A549 (cell line): ENCODE data around the gene VPS4A. TPM values are rescaled to one million over a fixed set of nuclear protein-coding genes. Genes with fewer than 3 reads are reported as not detected.
"Not testable (repeated sequence)": the region's sequence is repeated elsewhere in the genome, so short reads cannot be mapped to it uniquely, and the experiment has no call there.

Source experiments
- ATAC-seq, 2 experiments: fragments of 200-7000 bp in 1 of 2; fragments of >200 bp in 1 of 2; cut with Nextera tagmentation in 1 of 2; cut with Tn5 transposase in 1 of 2; 3 replicates each; pipeline versions ENCODE4 v1.8.0 to v1.9.1; 2018 to 2020; ENCODE audit warnings: mild to moderate bottlenecking in 1 of 2, moderate library complexity in 1 of 2
- CTCF ChIA-PET: fragments of 300-600 bp; sonication (Branson Sonifier 250); formaldehyde crosslinking; extraction: SDS; loops from one replicate; lab custom pipeline; 2021; ENCODE audit warnings: antibody characterized with exemption, inconsistent platforms; lab: Yijun Ruan, JAX
- POLR2A ChIA-PET: fragments of 350-600 bp; formaldehyde crosslinking; extraction: SDS; loops from one replicate; lab custom pipeline; 2021; ENCODE audit warnings: antibody characterized with exemption, inconsistent platforms; lab: Yijun Ruan, JAX
- DNase-seq, 2 experiments: peaks; one replicate each; pipeline versions ENCODE4 v3.0.0 to v3.0.0-alpha.2; 2011 to 2016; ENCODE audit warnings: low read depth in 1 of 2, low spot score in 1 of 2
- FAIRE-seq: peaks from 2 replicates; lab custom pipeline; 2011; peaks lifted over from hg19 to GRCh38; lab: Jason Lieb, UNC
- H3K27ac ChIP-seq, 2 experiments: fragments of >200 bp; sonication (Bioruptor Twin); formaldehyde crosslinking; 3 replicates each; pipeline ENCODE4 v1.5.1; 2016 to 2017
- H3K4me1 ChIP-seq: fragments of >200 bp; sonication (Bioruptor Twin); formaldehyde crosslinking; 3 replicates; pipeline ENCODE4 v1.6.1; 2016
- H3K4me2 ChIP-seq: fragments of >200 bp; sonication (Bioruptor Twin); formaldehyde crosslinking; 3 replicates; pipeline ENCODE4 v1.6.1; 2016
- H3K4me3 ChIP-seq: fragments of >200 bp; sonication (Bioruptor Twin); formaldehyde crosslinking; 3 replicates; pipeline ENCODE4 v1.5.1; 2016
- H3K9me3 ChIP-seq: fragments of >200 bp; sonication (Bioruptor Twin); formaldehyde crosslinking; 3 replicates; pipeline ENCODE4 v1.6.1; 2016
- CHD2 ChIP-seq: fragments of 150-350 bp; IDR thresholded peaks from 2 replicates; pipeline ENCODE4 v1.6.1; 2014; ENCODE audit warnings: low read length; ENCODE audit not compliant: partially characterized antibody
- EHF ChIP-seq: fragments of 250-450 bp; sonication (Bioruptor Pico); IDR thresholded peaks from 2 replicates; pipeline ENCODE4 v1.5.0; 2020; ENCODE audit warnings: mild to moderate bottlenecking
- EHMT2 ChIP-seq: fragments of 200-600 bp; sonication (generic); IDR thresholded peaks from 2 replicates; pipeline ENCODE4 v1.6.1; 2016; ENCODE audit warnings: antibody characterized with exemption, low read depth, mild to moderate bottlenecking, moderate library complexity
- EP300 ChIP-seq, 2 experiments: fragments of >200 bp; sonication (Bioruptor Twin); formaldehyde crosslinking; IDR thresholded peaks; 2 replicates in 1 of 2; 3 replicates in 1 of 2; pipeline ENCODE4 v1.6.1; 2016 to 2017
- ESRRA ChIP-seq: fragments of 150-350 bp; IDR thresholded peaks from 2 replicates; pipeline ENCODE4 v1.6.1; 2014; ENCODE audit warnings: mild to moderate bottlenecking, low read length, borderline replicate concordance
- FOSB ChIP-seq: fragments of 250-450 bp; sonication (Bioruptor Pico); IDR thresholded peaks from 2 replicates; pipeline ENCODE4 v1.5.0; 2020; ENCODE audit warnings: mild to moderate bottlenecking, moderate library complexity
- GATA3 ChIP-seq: IDR thresholded peaks from 2 replicates; pipeline ENCODE4 v1.6.1; 2012; ENCODE audit warnings: borderline replicate concordance
- JUNB ChIP-seq: fragments of >200 bp; sonication (Bioruptor Twin); formaldehyde crosslinking; IDR thresholded peaks from 2 replicates; pipeline ENCODE4 v1.6.1; 2016
- KDM5A ChIP-seq: fragments of 200-600 bp; sonication (generic); IDR thresholded peaks from 2 replicates; pipeline ENCODE4 v1.6.1; 2016; ENCODE audit warnings: antibody characterized with exemption, mild to moderate bottlenecking
- MAZ ChIP-seq: fragments of 150-350 bp; IDR thresholded peaks from 2 replicates; pipeline ENCODE4 v1.6.1; 2014; ENCODE audit warnings: antibody characterized with exemption, low read depth, low read length, borderline replicate concordance
- NFE2L2 ChIP-seq: fragments of 150-350 bp; conservative IDR thresholded peaks from 2 replicates; pipeline ENCODE4 v1.6.1; 2014; ENCODE audit warnings: low read length
- NPAS2 ChIP-seq: fragments of 250-450 bp; sonication (Bioruptor Pico); IDR thresholded peaks from 2 replicates; pipeline ENCODE4 v1.8.0; 2022; ENCODE audit warnings: mild to moderate bottlenecking, moderate library complexity, borderline replicate concordance
- NR3C1 ChIP-seq: fragments of >200 bp; sonication (Bioruptor Twin); formaldehyde crosslinking; IDR thresholded peaks from 3 replicates; pipeline ENCODE4 v1.6.1; 2017
- RAD21 ChIP-seq, 2 experiments: fragments of >200 bp in 1 of 2; sonication (Bioruptor Twin) in 1 of 2; formaldehyde crosslinking in 1 of 2; IDR thresholded peaks in 1 of 2; conservative IDR thresholded peaks in 1 of 2; 2 replicates in 1 of 2; 3 replicates in 1 of 2; pipeline ENCODE4 v1.6.1; 2012 to 2018; ENCODE audit warnings: inconsistent platforms in 1 of 2
- SMC3 ChIP-seq: fragments of >200 bp; sonication (Bioruptor Twin); formaldehyde crosslinking; IDR thresholded peaks from 3 replicates; pipeline ENCODE4 v1.6.1; 2018; ENCODE audit warnings: inconsistent platforms
- TFCP2L1 ChIP-seq: fragments of 250-450 bp; sonication (Bioruptor Pico); IDR thresholded peaks from 2 replicates; pipeline ENCODE4 v1.5.0; 2021; ENCODE audit warnings: mild to moderate bottlenecking
- ZFP36 ChIP-seq: fragments of 450-650 bp; IDR thresholded peaks from 2 replicates; pipeline ENCODE4 v1.6.1; 2014; ENCODE audit warnings: borderline replicate concordance; ENCODE audit not compliant: partially characterized antibody
- ZNF302 ChIP-seq: fragments of 250-450 bp; sonication (Bioruptor Pico); IDR thresholded peaks from 2 replicates; pipeline ENCODE4 v1.9.0; 2021; ENCODE audit warnings: inconsistent platforms, mild to moderate bottlenecking, moderate library complexity
- ZSCAN20 ChIP-seq: fragments of 250-450 bp; sonication (Bioruptor Pico); IDR thresholded peaks from 2 replicates; pipeline ENCODE4 v1.8.0; 2022; ENCODE audit warnings: mild to moderate bottlenecking, moderate library complexity
- WGBS: methylation state at CpG from one replicate; pipeline ENCODE4 v1.1.6; 2017; ENCODE audit errors: missing lambda C conversion rate; 5-methylcytosine and 5-hydroxymethylcytosine counted together
- polyA plus RNA-seq, 4 experiments: library from polyadenylated mRNA; depleted of rRNA in 3 of 4; stranded (reverse); fragments of >200 nt; fragmentation: RNase III in 1 of 4; extraction: RNeasy Plus Mini Kit Qiagen cat#74134 plus additional on column Dnase treatment in 1 of 4; gene quantifications; 2 replicates in 3 of 4; 3 replicates in 1 of 4; pipeline ENCODE4 v1.2.3, GENCODE V29; 2011 to 2017
- TF ChIP-seq, protein P1 (sequence below): IDR thresholded peaks from 2 replicates; pipeline ENCODE4 v1.6.1; 2012
- TF ChIP-seq, protein P2 (sequence below): fragments of >200 bp; sonication (Bioruptor Twin); formaldehyde crosslinking; IDR thresholded peaks from 2 replicates; pipeline ENCODE4 v1.6.1; 2016
- TF ChIP-seq, protein P3 (sequence below): IDR thresholded peaks from 2 replicates; pipeline ENCODE4 v1.6.1; 2012; ENCODE audit warnings: low read depth, borderline replicate concordance
- TF ChIP-seq, protein P4 (sequence below): IDR thresholded peaks from 2 replicates; pipeline ENCODE4 v1.6.1; 2012
- TF ChIP-seq, protein P5 (sequence below): fragments of 200-600 bp; sonication (generic); IDR thresholded peaks from 2 replicates; pipeline ENCODE4 v1.6.1; 2016; ENCODE audit warnings: antibody characterized with exemption, mild to moderate bottlenecking, moderate library complexity

The VPS4A gene
- polyA plus RNA-seq, 2 of the 4 experiments (the other 2 are of a cell fraction), result 12.9 to 28.1 TPM

DNA sequence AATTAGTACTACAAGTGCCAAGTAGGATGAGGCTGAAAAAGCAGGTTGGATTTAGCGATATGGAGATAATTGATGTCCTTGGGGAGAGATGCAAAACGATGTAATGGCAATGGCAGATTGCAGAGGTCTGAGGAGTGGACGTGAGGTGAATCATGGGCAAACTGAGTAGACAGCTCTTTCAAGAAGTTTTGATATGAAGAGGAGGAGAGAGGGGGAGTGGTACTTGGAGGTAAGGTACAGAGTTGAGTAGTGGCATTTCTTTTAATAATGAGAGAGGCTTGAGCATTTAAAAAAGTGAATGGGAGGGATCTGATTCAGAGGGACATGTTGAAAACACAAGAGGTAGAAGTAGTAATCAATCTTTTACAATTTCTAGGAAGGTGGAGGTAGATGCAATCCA, 17.7 kb upstream of the VPS4A start:
- Histone ChIP-seq H3K4me3 (no peak overlapping the region), H3K9me3 (no peaks in the 10 kb centered on the region), H3K4me1 (peaks cover 5% of the 10 kb centered on the region; the same call in 1 of the 3 replicates), H3K4me2 (no peak overlapping the region), H3K27ac (no peak overlapping the region)
- ChIA-PET CTCF (interaction anchor here (1.3 kb wide), 1 partner anchor 143 kb away, joined by 4 read pairs; no protein-coding TSS in a partner anchor), POLR2A (no interaction called here)
- TF ChIP-seq ZNF302 (no peak), JUNB (no peak), FOSB (CRISPR knock-in tag) (no peak), ESRRA (no peak), SMC3 (no peak), KDM5A (no peak), ZFP36 (no peak), EHMT2 (no peak), MAZ (no peak), GATA3 (no peak), RAD21 (conservative IDR thresholded peaks at IDR 0.05 in 1 of 2, IDR thresholded peaks at IDR 0.05 in 1 of 2) (no peak)
- TF ChIP-seq, protein P1, sequence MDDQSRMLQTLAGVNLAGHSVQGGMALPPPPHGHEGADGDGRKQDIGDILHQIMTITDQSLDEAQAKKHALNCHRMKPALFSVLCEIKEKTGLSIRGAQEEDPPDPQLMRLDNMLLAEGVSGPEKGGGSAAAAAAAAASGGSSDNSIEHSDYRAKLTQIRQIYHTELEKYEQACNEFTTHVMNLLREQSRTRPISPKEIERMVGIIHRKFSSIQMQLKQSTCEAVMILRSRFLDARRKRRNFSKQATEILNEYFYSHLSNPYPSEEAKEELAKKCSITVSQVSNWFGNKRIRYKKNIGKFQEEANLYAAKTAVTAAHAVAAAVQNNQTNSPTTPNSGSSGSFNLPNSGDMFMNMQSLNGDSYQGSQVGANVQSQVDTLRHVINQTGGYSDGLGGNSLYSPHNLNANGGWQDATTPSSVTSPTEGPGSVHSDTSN, result no peak
- TF ChIP-seq, protein P2, sequence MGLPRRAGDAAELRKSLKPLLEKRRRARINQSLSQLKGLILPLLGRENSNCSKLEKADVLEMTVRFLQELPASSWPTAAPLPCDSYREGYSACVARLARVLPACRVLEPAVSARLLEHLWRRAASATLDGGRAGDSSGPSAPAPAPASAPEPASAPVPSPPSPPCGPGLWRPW, result no peak
- TF ChIP-seq, protein P3, sequence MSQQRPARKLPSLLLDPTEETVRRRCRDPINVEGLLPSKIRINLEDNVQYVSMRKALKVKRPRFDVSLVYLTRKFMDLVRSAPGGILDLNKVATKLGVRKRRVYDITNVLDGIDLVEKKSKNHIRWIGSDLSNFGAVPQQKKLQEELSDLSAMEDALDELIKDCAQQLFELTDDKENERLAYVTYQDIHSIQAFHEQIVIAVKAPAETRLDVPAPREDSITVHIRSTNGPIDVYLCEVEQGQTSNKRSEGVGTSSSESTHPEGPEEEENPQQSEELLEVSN, result no peak
- ATAC-seq, result no peak
- no peak for FAIRE-seq
- 77% methylated on average over 3 of the region's 3 CpGs for WGBS
- DNase-seq, result no peak

DNA sequence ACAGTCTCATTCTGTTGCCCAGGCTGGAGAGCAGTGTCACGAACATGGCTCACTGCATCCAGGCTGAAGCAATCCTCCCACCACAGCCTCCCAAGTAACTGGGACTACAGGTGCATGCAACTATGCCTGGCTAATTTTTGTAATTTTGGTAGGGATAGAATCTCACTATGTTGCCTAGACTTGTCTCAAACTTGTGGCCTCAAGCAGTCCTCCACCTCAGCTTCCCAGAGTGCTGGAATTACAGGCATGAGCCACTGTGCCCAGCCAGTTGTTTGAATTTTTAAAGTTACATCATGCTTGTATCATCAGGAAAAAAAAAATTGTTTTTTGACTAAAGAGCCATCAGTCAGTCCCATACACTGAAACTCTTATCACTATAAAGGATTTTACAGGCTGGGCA, 17.1 kb upstream of the VPS4A start:
- H3K4me2 ChIP-seq, result no peak overlapping the region
- DNase-seq (no peak), ATAC-seq (no peak), FAIRE-seq (no peak)
- H3K4me1 ChIP-seq, result peaks cover 5% of the 10 kb centered on the region; the same call in 1 of the 3 replicates
- no peak overlapping the region for H3K27ac ChIP-seq
- CTCF ChIA-PET, result interaction anchor here (1.3 kb wide), 1 partner anchor 144 kb away, joined by 4 read pairs; no protein-coding TSS in a partner anchor
- POLR2A ChIA-PET, result no interaction called here
- 90% methylated on average over 1 of the region's 1 CpG for WGBS
- TF ChIP-seq NPAS2 (CRISPR knock-in tag), result no peak
- TF ChIP-seq TFCP2L1 (CRISPR knock-in tag), result no peak
- TF ChIP-seq ZSCAN20, result no peak
- TF ChIP-seq NFE2L2, result no peak
- no peak for TF ChIP-seq JUNB
- TF ChIP-seq KDM5A, result no peak
- TF ChIP-seq, protein P4, sequence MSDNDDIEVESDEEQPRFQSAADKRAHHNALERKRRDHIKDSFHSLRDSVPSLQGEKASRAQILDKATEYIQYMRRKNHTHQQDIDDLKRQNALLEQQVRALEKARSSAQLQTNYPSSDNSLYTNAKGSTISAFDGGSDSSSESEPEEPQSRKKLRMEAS, result no peak
- TF ChIP-seq NR3C1, result no peak
- TF ChIP-seq, protein P1, result no peak
- TF ChIP-seq EHF (CRISPR knock-in tag), result no peak
- no peak for TF ChIP-seq RAD21 (conservative IDR thresholded peaks at IDR 0.05 in 1 of 2, IDR thresholded peaks at IDR 0.05 in 1 of 2)
- TF ChIP-seq EP300 (IDR thresholded peaks at IDR 0.05), result no peak
- TF ChIP-seq, protein P5, sequence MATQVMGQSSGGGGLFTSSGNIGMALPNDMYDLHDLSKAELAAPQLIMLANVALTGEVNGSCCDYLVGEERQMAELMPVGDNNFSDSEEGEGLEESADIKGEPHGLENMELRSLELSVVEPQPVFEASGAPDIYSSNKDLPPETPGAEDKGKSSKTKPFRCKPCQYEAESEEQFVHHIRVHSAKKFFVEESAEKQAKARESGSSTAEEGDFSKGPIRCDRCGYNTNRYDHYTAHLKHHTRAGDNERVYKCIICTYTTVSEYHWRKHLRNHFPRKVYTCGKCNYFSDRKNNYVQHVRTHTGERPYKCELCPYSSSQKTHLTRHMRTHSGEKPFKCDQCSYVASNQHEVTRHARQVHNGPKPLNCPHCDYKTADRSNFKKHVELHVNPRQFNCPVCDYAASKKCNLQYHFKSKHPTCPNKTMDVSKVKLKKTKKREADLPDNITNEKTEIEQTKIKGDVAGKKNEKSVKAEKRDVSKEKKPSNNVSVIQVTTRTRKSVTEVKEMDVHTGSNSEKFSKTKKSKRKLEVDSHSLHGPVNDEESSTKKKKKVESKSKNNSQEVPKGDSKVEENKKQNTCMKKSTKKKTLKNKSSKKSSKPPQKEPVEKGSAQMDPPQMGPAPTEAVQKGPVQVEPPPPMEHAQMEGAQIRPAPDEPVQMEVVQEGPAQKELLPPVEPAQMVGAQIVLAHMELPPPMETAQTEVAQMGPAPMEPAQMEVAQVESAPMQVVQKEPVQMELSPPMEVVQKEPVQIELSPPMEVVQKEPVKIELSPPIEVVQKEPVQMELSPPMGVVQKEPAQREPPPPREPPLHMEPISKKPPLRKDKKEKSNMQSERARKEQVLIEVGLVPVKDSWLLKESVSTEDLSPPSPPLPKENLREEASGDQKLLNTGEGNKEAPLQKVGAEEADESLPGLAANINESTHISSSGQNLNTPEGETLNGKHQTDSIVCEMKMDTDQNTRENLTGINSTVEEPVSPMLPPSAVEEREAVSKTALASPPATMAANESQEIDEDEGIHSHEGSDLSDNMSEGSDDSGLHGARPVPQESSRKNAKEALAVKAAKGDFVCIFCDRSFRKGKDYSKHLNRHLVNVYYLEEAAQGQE, result no peak
- TF ChIP-seq CHD2, result no peak
- no peak for TF ChIP-seq MAZ
- TF ChIP-seq SMC3, result no peak
- no peaks in the 10 kb centered on the region for H3K9me3 ChIP-seq
- H3K4me3 ChIP-seq, result no peak overlapping the region

DNA sequence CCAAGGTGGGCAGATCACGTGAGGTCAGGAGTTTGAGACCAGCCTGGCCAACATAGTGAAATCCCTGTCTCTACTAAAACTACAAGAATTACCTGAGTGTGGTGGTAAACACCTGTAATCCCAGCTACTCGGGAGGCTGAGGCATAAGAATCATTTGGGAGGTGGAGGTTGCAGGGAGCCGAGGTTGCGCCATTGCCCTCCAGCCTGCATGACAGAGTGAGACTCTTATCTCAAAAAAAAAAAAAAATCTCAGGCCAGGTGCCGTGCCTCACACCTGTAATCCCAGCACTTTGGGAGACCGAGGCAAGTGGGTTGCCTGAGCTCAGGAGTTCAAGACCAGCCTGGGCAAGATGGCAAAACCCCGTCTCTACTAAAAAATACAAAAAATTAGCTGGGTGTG, 14.4 kb upstream of the VPS4A start:
- H3K4me3 ChIP-seq, H3K9me3 ChIP-seq, FAIRE-seq, DNase-seq, H3K4me1 ChIP-seq, POLR2A ChIA-PET, ATAC-seq, H3K27ac ChIP-seq, H3K4me2 ChIP-seq: not testable (repeated sequence)
- 93% methylated on average over 7 of the region's 7 CpGs for WGBS
- CTCF ChIA-PET, result interaction anchor here (0.6 to 3.2 kb wide), 3 partner anchors 10 to 253 kb away, joined by 3 to 19 read pairs (median 3); no protein-coding TSS in a partner anchor
